Mucosa of rectum (tissue), 2 donors: ENCODE results near the gene MYH11.
"Not testable (repeated sequence)": the region's sequence is repeated elsewhere in the genome, so short reads cannot be mapped to it uniquely, and the experiment has no call there.

Source experiments
- H3K27ac ChIP-seq, 2 donors: one replicate each; pipeline ENCODE4 v1.7.0; 2013; ENCODE audit warnings: inconsistent platforms in 2 of 2, low read depth in 2 of 2, low read length in 2 of 2
- H3K27me3 ChIP-seq, 2 donors: one replicate each; pipeline ENCODE4 v1.7.0; 2013; ENCODE audit warnings: low read length in 2 of 2; ENCODE audit not compliant: control insufficient read depth in 2 of 2, insufficient read depth in 2 of 2
- H3K36me3 ChIP-seq, 2 donors: one replicate each; pipeline ENCODE4 v1.7.0; 2013; ENCODE audit warnings: low read length in 2 of 2; ENCODE audit not compliant: control insufficient read depth in 2 of 2, insufficient read depth in 2 of 2
- H3K4me1 ChIP-seq, 2 donors: one replicate each; pipeline ENCODE4 v1.7.0; 2013; ENCODE audit warnings: low read length in 2 of 2, mild to moderate bottlenecking in 1 of 2; ENCODE audit not compliant: control insufficient read depth in 2 of 2, insufficient read depth in 2 of 2
- H3K4me3 ChIP-seq, 2 donors: one replicate each; pipeline ENCODE4 v1.7.0; 2013; ENCODE audit warnings: low read length in 2 of 2
- H3K9ac ChIP-seq, 2 donors: one replicate each; pipeline ENCODE4 v1.7.0; 2013; ENCODE audit warnings: low read length in 2 of 2, low read depth in 1 of 2, mild to moderate bottlenecking in 1 of 2
- H3K9me3 ChIP-seq, 2 donors: one replicate each; pipeline ENCODE4 v1.7.0; 2013; ENCODE audit warnings: low read length in 2 of 2; ENCODE audit not compliant: control insufficient read depth in 2 of 2
- donor health status: healthy.
- donor health status: Normal muscosa, but diverticular disease.

Gene MYH11

DNA sequence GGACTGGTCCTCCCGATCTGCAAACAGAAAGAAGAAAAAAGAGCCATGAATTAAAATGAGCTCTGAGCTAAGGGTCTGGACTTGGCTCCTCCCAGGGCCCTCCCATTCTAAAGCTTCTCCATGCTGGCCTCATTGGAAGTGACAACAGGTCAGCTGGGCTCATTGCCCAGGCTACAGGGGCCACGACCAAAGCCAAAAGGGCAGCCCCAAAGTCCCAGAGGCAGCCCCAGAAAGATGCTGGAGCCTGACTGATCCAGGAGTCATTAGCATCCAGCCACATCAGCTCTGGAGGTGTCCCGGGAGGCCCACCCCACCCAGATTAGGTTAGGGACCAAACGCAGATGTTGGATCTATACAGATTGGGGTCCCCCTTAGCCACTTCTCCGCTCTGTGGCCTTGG lies 58.2 kb downstream of the MYH11 start:
- Histone ChIP-seq H3K4me3 (no peak overlapping the region), H3K36me3 (no peaks in the 10 kb centered on the region), H3K27ac (no peak overlapping the region), H3K4me1 (no peaks in the 10 kb centered on the region), H3K9ac (no peak overlapping the region), H3K9me3 (peaks cover 3 to 5% of the 10 kb centered on the region in 2 donors), H3K27me3 (no peaks in the 10 kb centered on the region)

DNA sequence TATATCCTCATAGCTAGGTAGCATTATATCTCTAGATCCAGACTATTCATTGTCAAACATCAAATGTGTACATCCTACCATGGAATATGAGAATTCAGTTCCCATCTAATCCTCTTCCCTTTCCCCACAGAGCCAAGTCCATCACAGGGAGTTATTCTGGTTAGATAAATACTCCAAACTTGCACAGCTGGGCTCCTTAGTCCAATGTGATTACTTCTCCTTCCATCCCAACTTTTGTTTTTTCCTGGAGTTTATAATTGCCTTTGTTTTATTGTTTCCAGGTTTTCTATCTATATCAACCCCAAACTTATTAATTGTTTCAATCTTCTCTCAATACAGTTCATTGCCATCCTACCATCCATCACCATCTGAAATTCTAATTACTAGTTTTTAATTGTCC lies 59.9 kb downstream of the MYH11 start:
- Histone ChIP-seq H3K9me3 (peaks cover 3 to 5% of the 10 kb centered on the region in 2 donors), H3K27ac (no peak overlapping the region), H3K27me3 (no peaks in the 10 kb centered on the region), H3K36me3 (no peaks in the 10 kb centered on the region), H3K9ac (no peak overlapping the region), H3K4me1 (no peaks in the 10 kb centered on the region), H3K4me3 (no peak overlapping the region)

- H3K27me3 ChIP-seq = no peaks in the 10 kb centered on the region
- no peaks in the 10 kb centered on the region for H3K4me1 ChIP-seq
- no peak overlapping the region for H3K9ac ChIP-seq
- H3K4me3 ChIP-seq = no peak overlapping the region
- H3K27ac ChIP-seq = no peak overlapping the region
- H3K9me3 ChIP-seq = peaks cover 3 to 5% of the 10 kb centered on the region in 2 donors
- H3K36me3 ChIP-seq = no peaks in the 10 kb centered on the region
These were observed 61.2 kb downstream of the MYH11 start for GRCh38 chr16:15795615-15796014.

DNA sequence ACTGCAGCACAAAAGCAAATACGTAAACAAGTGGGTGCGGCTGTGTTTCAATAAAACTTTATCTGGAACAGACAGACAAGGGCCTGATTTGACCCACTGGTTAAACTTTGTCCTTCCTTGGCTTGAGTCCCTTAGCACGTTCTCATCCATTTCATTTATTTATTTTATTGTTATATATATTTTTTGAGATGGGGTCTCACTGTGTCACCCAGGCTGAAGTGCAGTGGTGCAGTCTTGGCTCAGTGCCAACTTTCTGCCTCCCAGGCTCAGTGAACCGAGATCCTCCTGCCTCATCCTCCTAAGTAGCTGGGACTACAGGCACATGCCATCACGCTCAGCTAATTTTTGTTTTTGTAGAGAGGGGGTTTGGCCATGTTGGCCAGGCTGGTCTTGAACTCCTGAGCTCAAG lies 64.3 kb downstream of the MYH11 start:
- no peaks in the 10 kb centered on the region for H3K4me1 ChIP-seq
- no peak overlapping the region for H3K27ac ChIP-seq
- H3K9ac ChIP-seq = no peak overlapping the region
- peaks cover 3 to 5% of the 10 kb centered on the region in 2 donors for H3K9me3 ChIP-seq
- H3K27me3 ChIP-seq = no peaks in the 10 kb centered on the region
- no peak overlapping the region for H3K4me3 ChIP-seq
- H3K36me3 ChIP-seq = no peaks in the 10 kb centered on the region

DNA sequence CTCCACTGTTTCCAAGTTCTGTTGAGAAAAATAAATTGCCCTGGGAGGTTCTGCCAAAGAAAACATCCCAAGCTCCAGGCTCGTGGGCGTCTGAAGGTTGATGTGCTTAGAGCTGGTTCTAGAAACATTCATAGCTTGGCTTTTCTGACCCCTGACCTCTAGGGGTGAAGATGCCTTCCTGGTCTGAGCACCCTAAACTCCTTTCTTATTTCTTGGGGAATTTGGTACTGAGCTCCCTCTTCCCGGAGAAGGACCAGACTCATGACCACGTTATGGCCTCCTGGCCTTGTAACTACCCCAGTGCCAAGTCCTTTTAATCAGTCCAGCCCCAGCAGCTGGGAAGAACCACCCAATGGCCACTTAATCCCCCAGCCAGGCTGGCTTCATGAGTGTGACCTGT lies 66.4 kb downstream of the MYH11 start:
- Histone ChIP-seq H3K27ac (no peak overlapping the region), H3K9ac (no peak overlapping the region), H3K4me1 (no peaks in the 10 kb centered on the region), H3K36me3 (no peaks in the 10 kb centered on the region), H3K27me3 (no peaks in the 10 kb centered on the region), H3K4me3 (no peak overlapping the region), H3K9me3 (no peaks in the 10 kb centered on the region)

DNA sequence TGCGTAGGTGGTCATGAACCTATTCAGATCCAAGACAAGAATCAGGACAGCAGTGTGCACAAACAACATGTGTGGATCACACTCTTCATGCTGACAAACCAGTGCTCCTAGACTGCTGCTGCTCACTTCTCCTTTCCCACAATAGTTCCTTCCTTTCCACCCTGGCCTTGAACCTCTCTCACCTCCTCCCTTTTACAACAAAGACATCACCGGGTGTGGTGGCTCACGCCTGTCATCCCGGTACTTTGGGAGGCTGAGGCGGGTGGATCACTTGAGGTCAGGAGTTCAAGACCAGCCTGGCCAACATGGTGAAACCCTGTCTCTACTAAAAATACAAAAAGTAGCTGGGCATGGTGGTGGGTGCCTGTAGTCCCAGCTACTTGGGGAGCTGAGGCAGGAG lies 67.0 kb downstream of the MYH11 start:
- not testable (repeated sequence) for H3K9me3 ChIP-seq, H3K27me3 ChIP-seq, H3K4me1 ChIP-seq, H3K36me3 ChIP-seq, H3K4me3 ChIP-seq, H3K27ac ChIP-seq, H3K9ac ChIP-seq

DNA sequence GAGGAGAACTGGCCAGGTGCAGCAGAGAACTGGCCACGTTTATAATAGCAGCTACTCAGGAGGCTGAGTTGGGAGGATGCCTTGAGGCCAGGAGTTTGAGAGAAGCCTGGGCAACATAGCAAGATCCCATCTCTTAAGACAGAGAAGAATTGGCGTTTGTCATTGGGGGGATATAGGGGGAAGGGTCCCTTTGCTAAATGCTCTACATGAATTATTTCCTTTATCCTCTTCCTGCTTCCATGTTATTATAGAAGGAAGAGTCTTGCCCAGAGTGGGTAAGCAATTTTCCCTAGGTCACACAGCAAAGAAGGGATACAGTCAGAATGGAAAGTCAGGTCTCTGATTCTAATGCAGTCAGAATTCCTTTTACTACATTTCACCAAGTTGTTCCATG lies 68.0 kb downstream of the MYH11 start:
- H3K27ac ChIP-seq = no peak overlapping the region
- no peaks in the 10 kb centered on the region for H3K4me1 ChIP-seq
- no peak overlapping the region for H3K4me3 ChIP-seq
- no peaks in the 10 kb centered on the region for H3K36me3 ChIP-seq
- no peak overlapping the region for H3K9ac ChIP-seq
- no peaks in the 10 kb centered on the region for H3K27me3 ChIP-seq
- H3K9me3 ChIP-seq = no peaks in the 10 kb centered on the region

- Histone ChIP-seq H3K4me1 (no peaks in the 10 kb centered on the region), H3K36me3 (no peaks in the 10 kb centered on the region), H3K27ac (no peak overlapping the region), H3K27me3 (no peaks in the 10 kb centered on the region), H3K4me3 (no peak overlapping the region), H3K9me3 (no peaks in the 10 kb centered on the region), H3K9ac (no peak overlapping the region)
These were observed 70.3 kb downstream of the MYH11 start for GRCh38 chr16:15786501-15786900.

DNA sequence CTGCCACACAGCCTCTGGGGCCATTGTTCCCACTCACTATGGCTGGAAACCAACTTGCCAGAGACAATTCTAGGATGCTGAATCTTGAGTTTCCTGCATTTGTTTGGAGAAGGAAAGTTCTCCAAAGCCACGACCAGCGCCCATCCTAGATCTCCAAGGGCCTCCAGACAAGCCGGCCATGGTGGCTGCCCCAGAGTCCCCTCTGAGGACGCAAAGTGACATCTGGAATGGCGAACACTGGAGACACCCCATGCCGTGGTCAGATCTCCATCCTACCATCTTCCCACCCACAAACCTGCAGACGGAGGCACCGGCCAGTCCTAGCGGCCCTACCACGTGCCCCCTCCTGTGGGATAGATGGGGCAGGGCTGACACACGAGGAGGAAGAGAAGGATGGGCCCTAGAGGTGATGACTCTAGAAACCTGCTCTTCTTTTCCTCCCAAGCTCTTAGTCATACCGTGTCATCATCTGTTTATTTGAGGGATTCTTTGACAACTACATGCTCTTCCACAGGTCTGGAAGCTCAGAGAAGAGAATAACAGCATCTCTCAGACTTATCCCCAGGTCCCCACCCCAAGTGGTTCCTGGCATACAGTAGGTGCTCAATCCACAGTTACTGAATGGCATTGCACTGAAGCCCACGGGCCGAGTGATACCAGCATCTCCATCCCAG lies 71.3 kb downstream of the MYH11 start:
- Histone ChIP-seq H3K27ac (no peak overlapping the region), H3K9me3 (no peaks in the 10 kb centered on the region), H3K36me3 (no peaks in the 10 kb centered on the region), H3K9ac (no peak overlapping the region), H3K4me1 (no peaks in the 10 kb centered on the region), H3K4me3 (no peak overlapping the region), H3K27me3 (no peaks in the 10 kb centered on the region)

DNA sequence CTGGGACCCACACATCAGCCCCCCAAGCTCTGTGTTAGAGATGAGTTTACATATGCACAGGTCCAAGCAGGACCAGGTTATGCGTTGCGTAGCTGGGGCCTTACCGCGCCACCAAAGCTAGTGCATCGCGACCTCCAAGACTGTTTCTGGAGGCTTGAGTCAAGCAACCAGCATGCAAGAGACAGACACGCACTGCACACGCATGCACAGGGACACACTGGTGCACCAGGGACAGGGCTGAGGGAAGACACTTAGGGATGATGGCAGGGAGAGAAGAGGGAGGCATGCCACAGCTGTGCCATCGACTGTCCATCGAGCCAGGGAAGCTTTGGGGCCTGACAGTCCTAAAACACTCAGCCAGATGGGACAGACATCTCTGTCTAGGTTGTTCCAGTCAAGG lies 72.8 kb downstream of the MYH11 start:
- Histone ChIP-seq H3K9ac (no peak overlapping the region), H3K4me1 (no peaks in the 10 kb centered on the region), H3K27me3 (no peaks in the 10 kb centered on the region), H3K9me3 (no peaks in the 10 kb centered on the region), H3K27ac (no peak overlapping the region), H3K36me3 (no peaks in the 10 kb centered on the region), H3K4me3 (no peak overlapping the region)
